GM12875 (cell line): Measurements from ENCODE around the gene ZNF358.
"Not testable (repeated sequence)": the region's sequence is repeated elsewhere in the genome, so short reads cannot be mapped to it uniquely, and the experiment has no call there.

Experiments used
- H3K4me3 ChIP-seq: one replicate; pipeline ENCODE4 v1.5.1; 2011; ENCODE audit warnings: low read depth, low read length, control low read depth
- CTCF ChIP-seq: IDR thresholded peaks from 2 replicates; pipeline ENCODE4 v1.5.1; 2011; ENCODE audit warnings: low read depth, mild to moderate bottlenecking, control low read depth, inconsistent platforms, low read length, moderate library complexity, borderline replicate concordance; ENCODE audit not compliant: insufficient read depth

ZNF358 gene

GRCh38 chr19:7529610-7530490 is 13.9 kb downstream of the ZNF358 start:
- no peak for TF ChIP-seq CTCF

GRCh38 chr19:7533281-7533885 is 17.5 kb downstream of the ZNF358 start:
- TF ChIP-seq CTCF = no peak
- H3K4me3 ChIP-seq = peak overlapping the region; percentile 34

More at GRCh38 chr19:7529610-7530490, 13.9 kb downstream of the ZNF358 start:
- H3K4me3 ChIP-seq = no peak overlapping the region

- no peak for TF ChIP-seq CTCF
- H3K4me3 ChIP-seq = peak overlapping the region; percentile 99
Measured at GRCh38 chr19:7533925-7534480, 18.1 kb downstream of the ZNF358 start.

GRCh38 chr19:7534531-7535046 is 18.7 kb downstream of the ZNF358 start:
- TF ChIP-seq CTCF = no peak
- H3K4me3 ChIP-seq = peak overlapping the region; percentile 99

- TF ChIP-seq CTCF = no peak
- peak within 1 kb of the TSS; percentile 99 for H3K4me3 ChIP-seq
Measured at GRCh38 chr19:7535047-7535997, 19.4 kb downstream of the ZNF358 start, which contains the start of gene PNPLA6. PNPLA6 (plus strand) TSS chr19:7535717; CDS start chr19:7535789, 72 bp downstream.

- no peak for TF ChIP-seq CTCF
- peak overlapping the region; percentile 99 for H3K4me3 ChIP-seq
Measured at GRCh38 chr19:7535998-7536695, 20.2 kb downstream of the ZNF358 start.

GRCh38 chr19:7538990-7539389 is 23.1 kb downstream of the ZNF358 start:
- not testable (repeated sequence) for H3K4me3 ChIP-seq
